Trophoblast cell (in vitro differentiated cells and primary cell): Measurements from ENCODE around the gene FUT4.

ENCODE experiments used
- DNase-seq, 2 donors: peaks; one replicate each; pipeline ENCODE4 v3.0.0-alpha.2; 2016
- H2AFZ ChIP-seq: 2 replicates; pipeline ENCODE4 v1.6.1; 2013; ENCODE audit warnings: low read length, moderate library complexity, mild to moderate bottlenecking; ENCODE audit not compliant: insufficient read depth, poor library complexity
- H2AK5ac ChIP-seq: 2 replicates; pipeline ENCODE4 v1.6.1; 2013; ENCODE audit warnings: mild to moderate bottlenecking, low read length
- H2BK120ac ChIP-seq: 2 replicates; pipeline ENCODE4 v1.6.1; 2013; ENCODE audit warnings: low read length, mild to moderate bottlenecking, moderate library complexity; ENCODE audit not compliant: insufficient read depth, poor library complexity
- H2BK12ac ChIP-seq: 2 replicates; pipeline ENCODE4 v1.6.1; 2013; ENCODE audit warnings: mild to moderate bottlenecking, low read length, moderate library complexity
- H2BK5ac ChIP-seq: 2 replicates; pipeline ENCODE4 v1.6.1; 2013; ENCODE audit warnings: low read length, low read depth, moderate library complexity, mild to moderate bottlenecking; ENCODE audit not compliant: poor library complexity
- H3K14ac ChIP-seq: 2 replicates; pipeline ENCODE4 v1.6.1; 2013; ENCODE audit warnings: mild to moderate bottlenecking, low read length
- H3K18ac ChIP-seq: 2 replicates; pipeline ENCODE4 v1.6.1; 2013; ENCODE audit warnings: mild to moderate bottlenecking, low read length
- H3K23ac ChIP-seq: 2 replicates; pipeline ENCODE4 v1.6.1; 2013; ENCODE audit warnings: low read length
- H3K27ac ChIP-seq: 2 replicates; pipeline ENCODE4 v1.5.1; 2013; ENCODE audit warnings: low read depth, mild to moderate bottlenecking, inconsistent platforms, low read length, moderate library complexity
- H3K27me3 ChIP-seq: 2 replicates; pipeline ENCODE4 v1.6.1; 2013; ENCODE audit warnings: inconsistent platforms, mild to moderate bottlenecking, low read length, moderate library complexity; ENCODE audit not compliant: insufficient read depth
- H3K36me3 ChIP-seq, 2 experiments: 1 replicate in 1 of 2; 2 replicates in 1 of 2; pipeline ENCODE4 v1.6.1; 2013; ENCODE audit warnings: low read length in 2 of 2, mild to moderate bottlenecking in 2 of 2, moderate library complexity in 1 of 2; ENCODE audit not compliant: insufficient read depth in 2 of 2, control insufficient read depth in 1 of 2
- H3K4ac ChIP-seq: 2 replicates; pipeline ENCODE4 v1.6.1; 2013; ENCODE audit warnings: low read depth, mild to moderate bottlenecking, low read length, moderate library complexity
- H3K4me1 ChIP-seq, 2 experiments: 1 replicate in 1 of 2; 2 replicates in 1 of 2; pipeline ENCODE4 v1.6.1; 2013; ENCODE audit warnings: low read length in 2 of 2, mild to moderate bottlenecking in 2 of 2, moderate library complexity in 1 of 2; ENCODE audit not compliant: insufficient read depth in 2 of 2, control insufficient read depth in 1 of 2
- H3K4me2 ChIP-seq: 2 replicates; pipeline ENCODE4 v1.6.1; 2013; ENCODE audit warnings: inconsistent platforms, mild to moderate bottlenecking, low read length, moderate library complexity
- H3K4me3 ChIP-seq: 2 replicates; pipeline ENCODE4 v1.5.1; 2013; ENCODE audit warnings: mild to moderate bottlenecking, low read depth, low read length, inconsistent platforms
- H3K79me1 ChIP-seq: one replicate; pipeline ENCODE4 v1.6.1; 2013; ENCODE audit warnings: low read length
- H3K79me2 ChIP-seq: 2 replicates; pipeline ENCODE4 v1.6.1; 2013; ENCODE audit warnings: low read length, mild to moderate bottlenecking; ENCODE audit not compliant: control insufficient read depth, insufficient read depth, poor library complexity
- H3K9ac ChIP-seq: 2 replicates; pipeline ENCODE4 v1.6.1; 2013; ENCODE audit warnings: mild to moderate bottlenecking, low read length
- H3K9me3 ChIP-seq: 2 replicates; pipeline ENCODE4 v1.6.1; 2013; ENCODE audit warnings: low read depth, mild to moderate bottlenecking, control low read depth, inconsistent platforms, low read length; ENCODE audit not compliant: insufficient read depth
- H4K12ac ChIP-seq: 2 replicates; pipeline ENCODE4 v1.6.1; 2013; ENCODE audit warnings: low read depth, mild to moderate bottlenecking, low read length, moderate library complexity
- H4K8ac ChIP-seq: 2 replicates; pipeline ENCODE4 v1.6.1; 2013; ENCODE audit warnings: low read depth, mild to moderate bottlenecking, low read length, moderate library complexity
- H4K91ac ChIP-seq: one replicate; pipeline ENCODE4 v1.6.1; 2013; ENCODE audit warnings: low read depth, mild to moderate bottlenecking, low read length, moderate library complexity
- WGBS: extraction: QIAGEN DNeasy Blood & Tissue Kit; methylation state at CpG from one replicate; pipeline ENCODE4 v1.1.7; 2013; ENCODE audit warnings: missing lambda C conversion rate; ENCODE audit not compliant: insufficient read length, insufficient coverage; ENCODE audit errors: extremely low coverage; 5-methylcytosine and 5-hydroxymethylcytosine counted together

The FUT4 gene

GRCh38 chr11:94574193-94574961, 30.7 kb downstream of the FUT4 start:
- Histone ChIP-seq H3K27me3 (no peaks in the 10 kb centered on the region), H3K9me3 (peaks cover 1% of the 10 kb centered on the region), H2BK5ac (no peak overlapping the region), H2AFZ (no peak overlapping the region), H3K18ac (no peak overlapping the region), H4K91ac (peak overlapping the region; percentile 35), H2BK12ac (peak overlapping the region; percentile 88), H4K8ac (no peak overlapping the region), H3K4me3 (no peak overlapping the region), H3K14ac (no peak overlapping the region), H3K9ac (no peak overlapping the region), H3K36me3 (no peaks in the 10 kb centered on the region), H4K12ac (no peak overlapping the region), H2AK5ac (no peak overlapping the region), H2BK120ac (no peak overlapping the region), H3K4me2 (no peak overlapping the region), H3K79me1 (no peaks in the 10 kb centered on the region), H3K79me2 (no peaks in the 10 kb centered on the region), H3K23ac (no peak overlapping the region), H3K4ac (no peak overlapping the region), H3K4me1 (peaks cover 4 to 7% of the 10 kb centered on the region in 2 experiments), H3K27ac (no peak overlapping the region)
- peak; percentile 50 to 87 for DNase-seq
- WGBS: no CpG with 5 or more reads among the region's 13 CpGs

GRCh38 chr11:94576306-94576705, 32.6 kb downstream of the FUT4 start:
- H3K23ac ChIP-seq: no peak overlapping the region
- no peak overlapping the region for H3K27ac ChIP-seq
- H3K4me1 ChIP-seq: peaks cover 4 to 7% of the 10 kb centered on the region in 2 experiments
- no peak overlapping the region for H3K4me2 ChIP-seq
- WGBS: no CpG with 5 or more reads among the region's 5 CpGs
- no peak overlapping the region for H4K8ac ChIP-seq
- H3K79me2 ChIP-seq: no peaks in the 10 kb centered on the region
- H2BK5ac ChIP-seq: peak overlapping the region; percentile 27
- H3K36me3 ChIP-seq: no peaks in the 10 kb centered on the region
- H3K27me3 ChIP-seq: no peaks in the 10 kb centered on the region
- no peak overlapping the region for H3K9ac ChIP-seq
- H4K12ac ChIP-seq: no peak overlapping the region
- no peak for DNase-seq
- no peak overlapping the region for H3K18ac ChIP-seq
- no peaks in the 10 kb centered on the region for H3K79me1 ChIP-seq
- H4K91ac ChIP-seq: no peak overlapping the region
- no peak overlapping the region for H3K4ac ChIP-seq
- H2BK12ac ChIP-seq: peak overlapping the region; percentile 44
- no peak overlapping the region for H3K14ac ChIP-seq
- H2BK120ac ChIP-seq: no peak overlapping the region
- no peak overlapping the region for H3K4me3 ChIP-seq
- H2AK5ac ChIP-seq: no peak overlapping the region
- peaks cover 1% of the 10 kb centered on the region for H3K9me3 ChIP-seq
- H2AFZ ChIP-seq: no peak overlapping the region

- Histone ChIP-seq H3K4me3 (no peak overlapping the region), H4K91ac (no peak overlapping the region), H4K8ac (no peak overlapping the region), H2BK12ac (no peak overlapping the region), H3K23ac (no peak overlapping the region), H2AFZ (no peak overlapping the region), H3K4me1 (peaks cover 7 to 8% of the 10 kb centered on the region in 2 experiments), H3K36me3 (no peaks in the 10 kb centered on the region), H3K79me2 (no peaks in the 10 kb centered on the region), H3K14ac (no peak overlapping the region), H3K18ac (no peak overlapping the region), H3K9ac (no peak overlapping the region), H3K9me3 (peaks cover 1% of the 10 kb centered on the region), H3K79me1 (no peaks in the 10 kb centered on the region), H3K27me3 (no peaks in the 10 kb centered on the region), H2BK5ac (no peak overlapping the region), H2BK120ac (no peak overlapping the region), H4K12ac (no peak overlapping the region), H3K27ac (no peak overlapping the region), H3K4me2 (no peak overlapping the region), H3K4ac (no peak overlapping the region), H2AK5ac (no peak overlapping the region)
- no peak for DNase-seq
- WGBS: no CpG with 5 or more reads among the region's 3 CpGs
Observed at GRCh38 chr11:94577841-94578240, 34.1 kb downstream of the FUT4 start.

GRCh38 chr11:94581926-94582325, 38.2 kb downstream of the FUT4 start:
- Histone ChIP-seq H3K4me1 (peaks cover 12 to 18% of the 10 kb centered on the region in 2 experiments), H3K36me3 (no peaks in the 10 kb centered on the region)

More at GRCh38 chr11:94581926-94582325, 38.2 kb downstream of the FUT4 start:
- H4K91ac ChIP-seq: no peak overlapping the region
- no peak overlapping the region for H2BK5ac ChIP-seq
- no peak overlapping the region for H3K27ac ChIP-seq
- no peaks in the 10 kb centered on the region for H3K79me2 ChIP-seq
- peaks cover 14% of the 10 kb centered on the region for H3K79me1 ChIP-seq
- no peak overlapping the region for H4K8ac ChIP-seq
- no peak overlapping the region for H2AK5ac ChIP-seq
- DNase-seq: no peak
- no peaks in the 10 kb centered on the region for H3K9me3 ChIP-seq
- no peak overlapping the region for H4K12ac ChIP-seq
- H3K23ac ChIP-seq: no peak overlapping the region
- no peak overlapping the region for H3K4ac ChIP-seq
- H2AFZ ChIP-seq: no peak overlapping the region
- WGBS: no CpG with 5 or more reads among the region's 1 CpG
- H3K18ac ChIP-seq: no peak overlapping the region
- no peak overlapping the region for H3K14ac ChIP-seq
- no peak overlapping the region for H3K4me3 ChIP-seq
- no peak overlapping the region for H3K9ac ChIP-seq
- peak overlapping the region; percentile 15 for H2BK12ac ChIP-seq
- H3K4me2 ChIP-seq: no peak overlapping the region
- no peaks in the 10 kb centered on the region for H3K27me3 ChIP-seq
- H2BK120ac ChIP-seq: no peak overlapping the region
